ENCODE data around the gene IFT80.
"Not testable (repeated sequence)": the region's sequence is repeated elsewhere in the genome, so short reads cannot be mapped to it uniquely, and the experiment has no call there.

IFT80 gene

DNA sequence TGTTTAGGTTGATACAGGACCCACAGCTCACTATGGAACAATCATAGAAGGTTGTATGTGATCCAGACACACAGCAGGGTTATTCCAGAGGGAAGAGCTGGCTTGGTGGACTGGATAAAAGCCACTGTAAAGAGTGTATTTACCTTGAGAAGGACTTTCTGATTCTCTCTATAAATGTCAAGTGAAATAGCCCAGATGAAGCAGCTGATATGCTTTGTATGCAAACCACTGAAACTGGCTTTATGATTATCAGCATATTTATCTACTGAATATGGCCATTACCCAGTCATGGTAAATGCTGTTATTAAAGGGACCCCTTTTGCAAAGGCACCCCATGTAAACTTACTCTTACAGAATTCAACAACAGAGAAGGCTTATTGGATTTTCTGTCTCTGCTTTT is 145.7 kb downstream of the IFT80 start:
- DNase-seq = no peak

DNA sequence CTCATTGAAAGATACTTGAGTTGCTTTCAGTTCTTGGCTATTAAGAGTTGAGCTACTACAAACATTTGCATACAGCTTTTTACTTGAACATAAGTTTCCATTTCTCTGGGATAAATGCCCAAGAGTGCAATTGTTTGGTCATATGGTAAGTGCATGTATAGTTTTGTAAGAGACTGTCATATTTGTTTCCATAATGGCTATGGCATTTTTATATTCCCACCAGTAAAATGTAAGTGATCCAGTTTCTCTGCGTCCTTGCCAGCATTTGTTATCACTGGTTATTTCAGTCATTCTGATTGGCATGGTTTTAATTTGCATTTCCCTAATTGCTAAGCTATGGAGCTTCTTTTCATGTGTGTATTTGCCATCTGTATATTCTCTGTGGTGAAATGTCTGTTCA is 151.3 kb downstream of the IFT80 start:
- no peak for DNase-seq

DNA sequence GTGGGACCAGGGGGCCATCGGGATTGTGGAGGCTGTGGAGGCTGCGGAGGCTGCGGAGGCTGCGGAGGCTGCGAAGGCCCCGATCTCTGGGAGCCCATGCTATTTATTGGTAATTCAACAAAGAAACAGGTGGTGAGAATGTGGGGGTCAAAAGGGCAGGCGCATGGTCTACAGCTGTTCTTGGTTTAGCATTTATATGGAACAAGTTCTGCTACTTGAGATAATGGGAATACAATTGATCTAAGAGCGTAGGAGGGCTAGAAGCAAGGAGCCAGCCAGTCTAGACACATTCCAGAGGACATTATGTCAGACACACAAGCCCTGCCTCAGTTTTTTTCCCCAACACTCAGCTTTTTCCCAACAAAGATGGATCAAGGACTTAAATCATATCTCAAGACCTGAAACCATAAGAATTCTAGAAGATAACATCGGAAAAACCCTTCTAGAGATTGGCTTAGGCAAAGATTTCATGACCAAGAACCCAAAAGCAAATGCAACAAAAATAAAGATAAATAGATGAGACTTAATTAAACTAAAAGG is 153.7 kb downstream of the IFT80 start:
- no peak for DNase-seq

DNA sequence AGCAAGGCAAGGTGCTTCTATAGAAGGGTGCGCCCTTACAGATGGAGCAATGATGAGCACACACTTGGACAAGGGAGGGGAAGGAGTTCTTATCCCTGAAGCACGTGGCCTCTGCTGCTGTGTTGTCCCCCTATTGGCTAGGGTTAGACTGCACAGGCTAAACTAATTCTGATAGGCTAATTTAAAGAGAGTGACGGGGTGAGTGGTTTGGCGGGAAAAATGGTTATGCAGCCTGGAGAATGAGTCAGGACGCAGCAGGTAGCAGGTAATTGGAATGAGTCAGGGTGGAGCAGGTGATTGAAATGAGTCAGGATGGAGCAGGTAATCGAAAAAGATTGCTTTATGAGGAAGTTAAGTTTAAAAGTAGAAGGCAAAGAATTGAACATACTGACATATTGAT is 158.3 kb downstream of the IFT80 start:
- not testable (repeated sequence) for DNase-seq

DNA sequence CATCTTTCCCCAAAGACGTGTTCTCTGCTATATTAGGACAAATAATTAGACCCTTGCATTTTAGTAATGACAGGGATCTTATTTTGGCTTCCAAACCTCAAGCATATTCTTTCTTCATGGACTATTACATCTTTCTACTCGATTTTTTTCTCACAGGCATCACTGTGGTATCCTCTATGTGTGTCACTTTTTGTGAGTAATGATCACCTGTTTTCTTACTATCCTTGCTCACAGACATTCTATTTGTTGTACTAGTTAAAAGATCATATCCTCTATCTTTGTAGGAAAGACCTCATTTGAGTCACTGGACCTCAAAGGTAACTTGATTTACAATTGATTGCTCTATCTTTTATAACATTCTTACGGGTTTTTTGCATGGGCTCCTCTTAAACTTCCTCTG is 167.0 kb downstream of the IFT80 start:
- no peak for DNase-seq

DNA sequence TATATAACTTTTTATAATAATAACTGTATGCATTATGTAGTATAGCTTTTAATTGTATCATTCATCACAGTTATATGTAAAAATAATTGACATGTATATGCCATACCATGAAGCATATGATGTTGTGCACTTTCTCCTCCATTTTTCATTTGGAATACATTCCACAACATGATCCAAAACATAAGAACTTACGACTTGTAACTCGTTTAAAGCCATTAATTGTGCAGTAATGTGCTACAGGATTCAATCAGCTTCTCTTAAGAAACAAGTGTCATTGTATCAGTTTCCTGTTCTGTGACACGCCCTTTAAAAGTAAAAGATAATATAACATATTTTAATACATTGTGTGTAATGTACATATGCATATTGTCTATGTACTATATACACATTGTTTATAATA is 171.6 kb downstream of the IFT80 start:
- DNase-seq = no peak

DNA sequence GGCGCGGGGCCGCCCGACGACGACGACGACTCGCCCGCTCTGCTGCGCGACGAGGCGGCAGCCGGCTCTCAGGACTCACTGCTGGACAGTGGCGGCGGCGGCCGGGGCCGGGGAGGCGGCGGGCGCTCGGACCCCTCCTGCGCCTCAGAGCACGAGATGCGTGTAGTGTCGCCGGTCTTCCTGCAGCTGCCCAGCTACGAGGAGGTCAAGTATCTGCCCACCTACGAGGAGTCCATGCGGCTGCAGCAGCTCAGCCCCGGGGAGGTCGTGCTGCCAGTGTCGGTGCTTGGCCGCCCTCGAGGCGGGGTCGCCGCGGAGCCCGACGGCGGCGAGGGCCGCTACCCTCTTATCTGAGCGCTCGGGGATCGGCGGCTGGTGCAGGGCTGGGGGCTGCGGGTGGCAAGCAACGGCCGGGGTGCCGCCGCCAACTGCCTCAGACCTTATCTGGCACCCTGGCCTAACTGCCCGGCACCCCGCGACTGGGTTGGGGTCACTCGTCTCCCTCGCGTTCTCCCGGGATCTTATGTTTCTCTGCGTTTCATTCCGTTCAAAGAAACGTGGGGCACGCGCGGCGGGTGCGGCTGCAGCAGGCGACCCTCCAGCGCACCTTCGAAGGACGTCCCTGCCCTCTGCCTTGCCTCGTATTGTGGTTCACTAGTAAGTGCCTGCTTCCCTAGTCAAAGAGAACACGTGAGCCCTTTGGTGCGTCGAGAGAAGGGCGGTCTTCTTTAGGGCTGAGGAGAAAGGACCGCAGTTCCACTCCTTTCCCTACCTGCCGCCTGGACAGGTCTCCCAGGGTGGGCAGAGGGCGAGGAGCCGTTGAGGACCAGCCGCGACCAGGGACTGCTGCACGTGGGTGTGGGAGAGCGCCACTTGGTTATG is 172.8 kb downstream of the IFT80 start:
- DNase-seq = no peak

DNA sequence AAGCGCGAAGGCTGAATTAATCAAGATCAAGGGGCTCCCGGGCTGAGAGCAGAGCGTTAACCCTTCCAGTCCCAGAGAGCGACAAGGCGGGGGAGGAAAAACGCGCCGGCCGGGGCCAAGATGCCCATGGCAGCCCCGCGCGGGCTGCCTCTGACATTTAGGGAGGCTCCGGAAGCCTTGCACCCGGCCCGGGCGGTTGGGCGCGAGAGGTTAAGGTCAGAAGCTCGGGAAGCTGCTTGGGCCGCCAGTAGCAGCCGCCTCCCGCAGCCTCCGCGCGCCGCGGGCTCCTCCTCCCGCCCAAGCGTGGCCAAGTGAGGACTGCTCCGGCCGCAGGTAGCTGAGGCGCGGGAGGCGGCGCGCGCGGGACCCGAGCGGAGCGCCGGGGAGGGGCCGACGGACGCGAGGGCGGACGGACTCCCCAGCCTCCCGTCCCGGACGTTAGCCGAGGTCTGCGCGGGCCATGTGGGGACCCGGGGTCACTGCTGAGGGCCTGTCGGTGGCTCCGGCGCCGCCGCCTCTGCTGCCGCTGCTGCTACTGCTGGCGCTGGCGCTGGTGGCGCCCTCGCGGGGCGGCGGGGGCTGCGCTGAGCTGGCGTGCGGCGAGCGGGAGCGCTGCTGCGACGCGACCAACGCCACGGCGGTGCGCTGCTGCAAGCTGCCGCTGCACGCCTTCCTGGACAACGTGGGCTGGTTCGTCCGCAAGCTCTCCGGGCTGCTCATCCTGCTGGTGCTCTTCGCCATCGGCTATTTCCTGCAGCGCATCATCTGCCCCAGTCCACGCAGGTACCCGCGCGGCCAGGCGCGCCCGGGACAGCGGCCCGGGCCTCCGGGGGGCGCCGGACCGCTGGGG is 173.6 kb downstream of the IFT80 start, which contains the start of gene C3orf80:
TSS of gene C3orf80 (plus strand) at position 247 of the 850 bp plus-strand sequence. CDS start at position 461, 214 bp downstream.
- no peak for DNase-seq

DNA sequence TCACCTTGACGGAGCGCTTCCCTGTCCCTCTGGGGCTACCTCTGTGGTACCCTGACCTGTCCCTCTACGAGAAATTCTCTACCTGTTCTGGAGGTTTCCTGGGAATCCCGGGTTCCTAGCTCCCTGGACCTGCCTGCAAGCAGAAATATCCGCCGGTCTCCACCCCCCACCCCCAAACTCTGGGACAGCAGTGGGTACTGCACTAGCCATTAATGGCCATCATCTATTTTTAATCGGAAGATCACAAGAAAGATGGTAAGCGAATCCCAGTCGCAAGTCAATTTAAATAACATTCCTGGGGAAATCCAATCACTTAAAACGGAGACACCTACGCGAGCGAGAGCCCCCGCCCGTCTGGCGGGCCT is 174.2 kb downstream of the IFT80 start:
- no peak for DNase-seq

DNA sequence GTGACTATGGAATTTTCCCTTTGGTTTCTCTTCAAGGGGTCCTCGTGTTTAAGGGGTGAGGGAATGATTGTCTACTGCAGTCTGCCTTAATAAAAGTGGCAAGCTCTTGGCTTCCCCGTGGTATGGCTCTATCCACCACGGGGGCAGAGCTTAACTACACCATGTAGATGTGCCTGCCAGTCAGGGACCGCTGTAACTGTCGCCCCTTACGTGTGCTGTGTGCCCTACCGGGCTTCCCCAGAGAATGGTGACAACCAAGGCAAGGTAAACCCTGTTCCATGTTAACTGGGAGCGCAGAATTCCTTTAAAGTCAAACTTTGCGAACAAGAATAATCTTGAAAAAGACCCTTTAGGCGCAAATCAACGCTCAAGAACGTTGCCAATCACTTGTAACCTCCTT is 174.8 kb downstream of the IFT80 start:
- DNase-seq = no peak

DNA sequence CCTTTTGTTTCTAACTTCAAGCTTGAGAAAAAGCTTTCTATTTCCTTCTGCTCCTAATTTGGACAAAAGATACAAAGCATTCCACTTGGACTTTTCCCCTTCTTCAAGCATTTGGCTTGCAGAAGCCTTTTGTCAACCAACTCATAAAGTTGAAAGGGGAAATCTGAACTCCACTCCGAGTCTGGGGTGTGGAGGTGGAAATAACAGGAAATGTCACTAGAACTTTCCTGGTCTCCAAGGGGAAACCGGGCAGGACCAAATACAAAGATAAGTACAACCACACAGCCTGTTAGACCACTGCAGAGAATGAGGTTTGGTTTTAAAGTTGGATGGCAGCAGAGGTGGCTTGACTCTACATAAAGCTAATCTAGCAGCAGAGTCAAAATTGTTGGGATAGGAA is 178.0 kb downstream of the IFT80 start:
- DNase-seq = no peak

DNA sequence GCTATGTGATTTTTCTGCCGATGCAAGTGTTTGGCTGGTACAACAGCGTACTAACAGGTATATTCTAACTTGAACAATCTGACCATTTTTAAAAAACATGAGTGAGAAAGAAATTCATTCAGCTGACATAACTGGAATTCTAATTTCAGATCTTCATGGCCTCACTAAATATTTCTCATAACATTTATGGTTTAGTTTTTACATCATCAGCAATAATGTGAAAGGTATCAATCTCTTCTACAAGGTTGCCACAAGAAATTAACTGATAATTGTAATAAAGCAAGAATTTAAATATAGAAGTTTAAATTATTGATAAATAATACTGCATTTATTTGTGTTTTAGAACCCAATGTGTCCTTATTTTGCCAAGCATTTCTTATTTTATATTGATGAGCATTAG is 179.0 kb downstream of the IFT80 start:
- no peak for DNase-seq

DNA sequence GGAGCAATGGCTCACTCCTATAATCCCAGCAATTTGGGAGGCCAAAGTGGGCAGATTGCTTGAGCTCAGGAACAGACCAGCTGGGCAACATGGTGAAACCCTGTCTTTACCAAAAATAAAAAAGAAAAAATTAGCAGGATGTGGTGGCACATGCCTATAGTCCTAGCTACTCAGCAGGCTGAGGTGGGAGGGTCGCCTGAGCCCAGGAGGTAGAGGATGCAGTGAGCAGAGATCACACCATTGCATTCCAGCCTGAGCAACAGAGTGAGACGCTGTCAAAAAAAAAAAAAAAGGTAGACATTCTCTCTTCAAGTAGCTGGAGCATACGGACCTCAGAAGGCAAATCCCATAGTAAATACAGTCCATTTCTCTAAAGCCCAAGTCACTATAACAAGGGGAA is 180.9 kb downstream of the IFT80 start:
- DNase-seq = no peak

DNA sequence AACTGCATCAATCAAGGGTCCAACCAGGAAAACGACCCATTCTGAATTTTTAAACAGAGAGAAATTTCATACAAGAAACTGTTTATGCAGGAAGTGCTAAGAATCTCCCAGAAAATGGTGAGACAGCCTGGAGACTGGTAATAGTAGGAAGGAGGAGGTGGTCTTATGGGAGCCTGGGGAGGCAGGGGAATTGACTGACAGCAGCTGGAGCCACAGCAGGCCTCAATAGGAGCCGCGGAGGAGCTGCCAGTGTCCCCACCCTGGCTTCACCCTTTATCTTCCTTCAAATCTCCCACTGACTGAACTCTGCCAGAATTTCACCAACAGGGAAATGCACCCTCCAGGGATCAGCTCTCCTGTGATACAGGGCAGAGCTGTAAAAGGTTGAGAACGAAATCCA is 181.3 kb downstream of the IFT80 start:
- no peak for DNase-seq

DNA sequence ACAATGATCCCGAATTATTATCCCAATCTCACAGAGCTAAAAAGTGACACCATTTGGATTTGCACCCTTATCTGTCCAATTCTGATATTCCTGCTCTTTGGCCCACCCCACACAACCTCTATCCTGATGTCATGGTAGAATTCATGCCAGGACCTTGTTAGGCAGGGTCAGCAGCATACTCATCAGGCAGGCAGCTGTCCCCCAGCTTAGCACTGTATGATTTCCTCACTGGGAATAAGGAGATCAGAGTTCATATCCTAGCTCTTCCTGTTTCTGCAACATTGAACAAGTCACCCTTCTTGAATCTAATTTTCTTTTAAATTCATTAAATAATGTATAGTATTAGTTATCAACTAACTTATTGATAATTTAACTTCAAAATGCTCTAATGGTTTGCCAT is 185.8 kb downstream of the IFT80 start:
- DNase-seq = no peak

DNA sequence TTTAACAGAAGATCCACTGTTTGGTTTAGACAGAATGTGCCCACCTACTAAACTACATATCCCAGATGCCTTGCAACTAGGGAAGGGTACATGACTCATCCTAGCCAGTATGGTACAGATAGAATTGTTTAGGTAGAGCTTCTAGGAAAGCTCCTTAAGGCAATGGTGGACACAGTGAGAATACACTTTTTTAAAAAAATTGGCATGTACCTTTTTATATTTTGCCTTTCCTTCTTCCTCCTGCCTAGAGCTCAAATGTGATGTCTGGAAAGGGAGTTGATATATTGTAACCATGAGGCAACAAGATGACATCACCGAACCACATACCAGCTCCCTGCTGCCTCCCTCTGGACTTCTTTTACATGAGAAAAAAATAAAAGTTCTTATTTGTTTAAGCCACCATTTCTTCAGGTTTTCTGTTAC is 188.2 kb downstream of the IFT80 start:
- DNase-seq = no peak

DNA sequence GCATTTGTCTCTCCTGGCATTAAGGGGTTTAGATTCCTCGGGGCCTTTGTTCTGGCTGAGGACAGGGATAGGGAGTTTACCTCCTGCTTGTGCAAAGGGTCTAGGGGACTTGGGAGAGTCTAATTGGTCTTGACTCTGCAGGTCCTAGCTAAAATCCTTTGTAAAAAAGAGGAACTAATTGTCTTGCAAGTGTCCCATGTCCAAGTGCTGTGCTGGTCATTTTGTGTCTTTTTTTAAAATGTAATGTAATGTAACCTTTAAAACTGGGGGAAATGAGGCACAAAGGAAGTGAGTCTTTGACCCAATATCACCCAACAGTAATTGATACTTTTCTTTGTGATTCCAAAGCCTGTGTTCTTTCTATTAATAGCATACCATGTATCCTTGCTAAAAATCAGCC is 188.7 kb downstream of the IFT80 start:
- DNase-seq = no peak

Measured in NCI-H2081 treated with DMSO at 0.1 percent for 48 hours (cell line).